Stimulated activated CD4-positive, alpha-beta T cell treated with anti-CD3 and anti-CD28 coated beads, Interleukin-1b, Interleukin-23, amount 100 ng/mL, for 24 hours (primary cell): ENCODE measurements around the gene RFESD.

Experiments used
- DNase-seq, 4 experiments: peaks; one replicate each; pipeline ENCODE4 v3.0.0-alpha.2; 2020; ENCODE audit warnings: low read depth in 4 of 4, low spot score in 1 of 4

RFESD gene

GRCh38 chr5:95660060-95660459 lies 13.5 kb downstream of the RFESD start:
- no peak for DNase-seq

- no peak for DNase-seq
These were observed 16.4 kb downstream of the RFESD start for GRCh38 chr5:95662946-95663345.

GRCh38 chr5:95664204-95664786 lies 17.7 kb downstream of the RFESD start:
- DNase-seq = peak in 2 of 4 experiments; percentile 9 to 14

GRCh38 chr5:95667061-95667618 lies 20.6 kb downstream of the RFESD start:
- no peak for DNase-seq

- no peak for DNase-seq
These were observed 21.1 kb downstream of the RFESD start for GRCh38 chr5:95667678-95668077.

GRCh38 chr5:95668216-95668615 lies 21.6 kb downstream of the RFESD start:
- DNase-seq = no peak

GRCh38 chr5:95668728-95669127 lies 22.2 kb downstream of the RFESD start:
- DNase-seq = no peak

- DNase-seq = no peak
These were observed 23.0 kb downstream of the RFESD start for GRCh38 chr5:95669540-95669939.

GRCh38 chr5:95669985-95670384 lies 23.4 kb downstream of the RFESD start:
- DNase-seq = no peak

GRCh38 chr5:95670568-95670967 lies 24.0 kb downstream of the RFESD start:
- DNase-seq = no peak

GRCh38 chr5:95671826-95672225 lies 25.2 kb downstream of the RFESD start:
- no peak for DNase-seq

- no peak for DNase-seq
These were observed 26.1 kb downstream of the RFESD start for GRCh38 chr5:95672641-95673040.

GRCh38 chr5:95673081-95673480 lies 26.5 kb downstream of the RFESD start:
- no peak for DNase-seq

- no peak for DNase-seq
These were observed 36.3 kb downstream of the RFESD start, which contains the start of gene SPATA9 for GRCh38 chr5:95682891-95683290. Gene SPATA9, minus strand, starts transcription at chr5:95682991. Its CDS starts 137 bp downstream, at chr5:95682854.

- DNase-seq = no peak
These were observed 37.8 kb downstream of the RFESD start for GRCh38 chr5:95684361-95684760.

GRCh38 chr5:95686651-95687050 lies 40.1 kb downstream of the RFESD start:
- DNase-seq = no peak

- no peak for DNase-seq
These were observed 43.1 kb downstream of the RFESD start for GRCh38 chr5:95689680-95690079.

- DNase-seq = no peak
These were observed 43.8 kb downstream of the RFESD start for GRCh38 chr5:95690333-95690732.

GRCh38 chr5:95697781-95698681 lies 51.5 kb downstream of the RFESD start:
- DNase-seq = no peak

GRCh38 chr5:95699337-95699736 lies 52.8 kb downstream of the RFESD start:
- DNase-seq = no peak

- DNase-seq = no peak
These were observed 54.5 kb downstream of the RFESD start for GRCh38 chr5:95701074-95701473.

- DNase-seq = no peak
These were observed 57.6 kb downstream of the RFESD start for GRCh38 chr5:95704150-95704549.
